Skeletal muscle cell (primary cell): ENCODE measurements around the gene CALM1.

ENCODE experiments used
- DNase-seq: peaks from one replicate; pipeline ENCODE4 v3.0.0-alpha.2; 2010; ENCODE audit warnings: low read depth
- H3K4me3 ChIP-seq: 2 replicates; pipeline ENCODE4 v1.5.1; 2011; ENCODE audit warnings: low read depth, mild to moderate bottlenecking, control low read depth, low read length, moderate library complexity

The CALM1 gene

DNA sequence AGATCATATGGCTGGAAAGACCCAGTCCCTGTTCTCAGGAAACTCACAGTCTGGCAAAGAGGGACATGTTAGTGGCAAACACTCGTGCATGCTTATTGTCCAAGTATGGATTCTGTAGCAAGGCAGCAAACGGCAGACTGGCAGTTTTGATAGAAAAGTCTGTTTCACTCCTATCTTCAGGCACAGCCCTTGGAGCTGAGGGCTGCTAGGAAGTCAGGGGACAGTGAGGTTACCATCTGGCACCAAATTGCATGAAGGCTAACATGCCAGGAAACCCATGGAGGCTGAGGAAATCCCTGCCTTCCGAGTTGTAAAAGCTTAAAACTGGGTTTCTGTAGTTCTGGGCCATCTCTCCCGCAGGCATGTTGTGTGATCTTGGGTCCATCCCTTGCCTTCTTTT lies 32.9 kb downstream of the CALM1 start:
- DNase-seq, result no peak
- H3K4me3 ChIP-seq, result no peak overlapping the region

DNA sequence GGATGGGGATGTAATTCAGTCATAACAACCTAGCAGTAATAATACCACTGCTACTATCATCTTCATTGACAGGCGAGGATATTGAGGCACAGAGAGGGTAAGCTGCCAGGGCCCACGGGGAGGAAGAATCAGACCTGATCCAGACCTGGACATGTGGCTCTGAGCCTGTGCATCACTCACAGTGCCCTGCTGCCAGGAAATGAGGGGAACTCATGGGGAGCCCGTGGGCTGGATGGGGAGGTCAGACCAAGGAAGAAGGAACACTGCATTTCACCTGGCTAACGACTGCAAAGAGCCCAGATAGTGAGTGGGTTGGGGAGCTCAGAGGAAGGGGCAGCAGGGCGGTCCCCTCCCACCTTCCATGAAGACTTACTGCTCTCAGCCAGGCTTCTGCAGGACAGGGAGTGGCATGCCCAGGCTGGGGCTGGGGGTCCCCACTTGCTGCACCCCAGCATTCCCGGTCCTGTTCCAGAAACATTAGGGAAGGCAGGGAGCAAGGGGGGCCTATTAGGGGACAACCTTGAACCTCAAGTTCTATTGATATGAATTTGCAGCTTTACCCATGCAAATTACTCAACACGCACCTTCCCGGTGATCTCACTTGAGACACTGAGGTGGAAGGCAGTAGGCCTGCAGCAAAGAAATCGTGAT lies 37.7 kb downstream of the CALM1 start:
- no peak for DNase-seq
- no peak overlapping the region for H3K4me3 ChIP-seq

DNA sequence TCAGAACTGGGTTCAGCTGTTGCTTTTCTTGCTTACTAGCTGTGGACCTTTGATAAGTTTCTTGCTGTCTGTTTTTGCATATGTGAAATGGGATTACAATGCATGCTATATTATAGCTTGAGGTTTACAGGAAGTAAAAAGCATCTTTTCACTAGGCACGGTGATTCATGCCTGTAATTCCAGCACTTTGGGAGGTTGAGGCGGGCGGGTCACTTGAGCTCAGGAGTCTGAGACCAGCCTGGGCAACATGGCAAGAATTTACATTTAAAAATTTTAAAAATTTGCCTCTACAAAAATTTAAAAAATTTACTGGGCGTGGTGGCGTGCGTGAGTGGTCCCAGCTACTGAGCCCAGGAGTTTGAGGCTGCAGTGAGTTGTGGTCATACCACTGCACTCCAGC lies 42.0 kb downstream of the CALM1 start:
- no peak for DNase-seq

DNA sequence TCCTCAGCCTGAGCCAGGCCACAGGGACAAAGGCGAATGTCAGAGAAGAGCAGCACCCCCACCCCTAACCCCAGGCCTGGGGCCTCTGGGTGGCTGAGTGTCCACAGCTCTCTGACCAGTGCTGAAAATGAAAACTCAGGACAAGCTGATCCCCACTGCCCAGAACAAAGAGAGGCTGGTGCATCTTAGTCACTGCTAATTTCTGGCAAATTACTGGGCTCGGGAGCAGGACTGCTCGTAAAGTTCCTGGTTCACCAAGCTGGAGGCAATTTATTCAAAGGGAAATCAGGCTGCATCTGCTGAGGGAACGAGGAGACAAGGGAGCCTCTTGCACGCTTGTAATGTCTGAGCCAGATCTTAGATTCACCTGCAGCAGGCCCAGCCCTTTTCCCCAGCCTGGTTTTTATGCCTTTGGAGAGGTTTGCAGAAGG lies 43.2 kb downstream of the CALM1 start:
- H3K4me3 ChIP-seq, result no peak overlapping the region
- no peak for DNase-seq

More for the DNA sequence above, 42.0 kb downstream of the CALM1 start:
- H3K4me3 ChIP-seq, result no peak overlapping the region

DNA sequence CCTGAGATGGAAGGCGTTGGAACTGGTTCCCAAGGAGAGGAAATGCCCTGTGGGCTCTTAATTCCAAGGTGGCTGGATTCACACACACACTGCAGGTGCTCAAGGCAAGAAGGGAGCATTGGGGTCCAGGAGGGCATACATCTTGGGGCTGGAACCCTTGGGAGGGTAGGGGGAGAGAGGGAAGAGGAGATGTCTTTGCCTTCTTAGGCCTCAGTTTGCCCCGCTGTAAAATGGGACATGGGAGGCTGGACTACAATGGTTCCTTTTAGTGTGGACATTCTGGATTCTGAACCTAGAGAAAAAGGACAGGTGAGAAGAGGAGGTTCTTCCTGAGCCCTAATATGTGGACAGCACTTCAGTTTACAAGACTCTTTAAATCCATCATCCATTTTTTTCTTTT lies 43.8 kb downstream of the CALM1 start:
- DNase-seq, result no peak
- H3K4me3 ChIP-seq, result no peak overlapping the region

DNA sequence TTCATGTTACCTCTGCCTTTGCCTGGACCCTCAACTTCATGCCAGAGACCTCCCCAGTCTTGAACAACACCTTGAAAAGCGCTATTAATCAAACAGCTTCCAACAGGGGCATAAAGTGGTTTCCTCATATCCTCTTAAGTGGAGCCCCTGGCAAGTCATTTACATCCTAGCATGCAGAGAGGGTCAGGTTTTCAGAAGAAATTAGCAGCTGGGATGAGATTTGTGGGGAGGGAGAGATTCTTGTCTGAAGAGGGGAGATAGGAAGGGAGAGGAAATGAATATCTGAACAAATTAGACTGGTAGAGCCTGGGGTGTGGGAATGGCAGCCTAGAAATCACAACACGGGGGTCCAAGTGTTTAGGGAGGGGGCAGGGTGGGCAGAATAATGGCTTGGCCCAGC lies 45.6 kb downstream of the CALM1 start:
- DNase-seq, result no peak
- no peak overlapping the region for H3K4me3 ChIP-seq

DNA sequence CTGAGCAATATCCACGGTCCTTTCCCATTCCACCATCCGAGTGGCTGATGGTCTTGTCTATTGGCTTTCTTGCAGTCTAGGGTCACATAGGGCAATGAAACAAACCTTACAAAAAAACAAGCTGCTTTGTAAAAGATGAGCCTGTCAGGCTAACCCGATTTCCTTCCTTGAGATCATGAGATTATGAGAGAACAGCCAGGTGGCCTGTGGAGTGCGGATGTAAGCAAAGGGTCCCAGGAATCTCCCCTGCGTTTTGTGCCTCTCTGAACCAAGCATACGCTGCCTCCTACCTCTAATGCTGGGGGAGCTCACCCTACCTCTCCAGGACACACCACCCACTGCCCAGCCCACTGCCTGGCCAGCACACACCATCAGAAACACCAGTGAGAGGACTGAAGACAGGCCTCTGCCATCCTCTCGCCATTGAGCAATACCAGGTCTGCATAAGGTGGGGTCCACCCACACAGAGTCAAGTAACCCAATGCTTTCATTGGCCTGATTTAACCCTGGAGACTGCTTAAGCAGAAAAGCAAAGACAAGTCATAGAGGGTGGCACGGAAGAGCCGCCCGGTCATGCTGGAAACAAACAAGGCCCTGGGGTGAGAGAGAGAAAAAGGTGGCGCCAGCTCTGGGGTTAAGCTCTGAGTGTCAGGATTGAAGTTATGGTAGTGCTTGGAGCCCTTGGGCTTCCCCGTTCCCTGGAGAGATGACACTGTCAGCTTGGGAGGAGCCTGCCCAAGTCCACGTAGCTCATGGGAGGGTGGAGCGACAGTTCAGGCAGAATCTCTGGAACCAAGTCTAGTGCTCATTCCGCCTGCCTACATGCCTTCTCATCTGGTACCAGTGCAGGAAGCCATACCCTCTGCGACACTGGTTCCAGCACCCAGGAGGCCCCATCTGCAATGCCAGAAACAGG lies 46.6 kb downstream of the CALM1 start:
- no peak overlapping the region for H3K4me3 ChIP-seq
- DNase-seq, result no peak

DNA sequence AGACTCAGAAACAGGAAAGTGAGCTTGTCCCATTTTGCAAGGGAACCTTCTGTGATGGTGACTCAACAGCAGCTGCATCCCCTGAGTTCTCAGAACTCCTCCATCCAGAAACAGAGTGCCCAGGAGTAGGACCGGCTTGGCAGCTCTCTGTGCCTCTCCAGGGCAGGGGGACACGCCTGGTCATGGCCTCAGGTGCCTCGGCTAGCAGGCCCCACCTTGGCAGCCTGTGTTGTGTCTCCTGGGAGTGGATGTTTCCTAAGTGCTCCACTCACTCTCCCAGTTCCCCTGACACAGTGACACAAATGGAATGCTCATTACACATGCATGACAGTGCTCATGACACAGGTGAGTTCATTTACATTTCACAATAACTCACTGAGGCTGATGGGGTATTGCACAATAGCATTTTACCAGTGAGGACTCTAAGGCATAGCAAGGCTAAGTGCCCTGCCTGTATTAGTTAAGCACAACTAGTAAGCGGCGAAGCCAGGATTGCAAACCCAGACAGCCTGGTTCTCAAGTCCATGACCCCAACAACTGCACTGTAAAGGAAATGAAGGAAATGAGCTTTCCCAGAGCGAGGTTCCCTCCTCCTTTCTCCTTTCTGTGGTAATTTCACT lies 47.4 kb downstream of the CALM1 start:
- DNase-seq, result peak; percentile 22
- H3K4me3 ChIP-seq, result no peak overlapping the region

DNA sequence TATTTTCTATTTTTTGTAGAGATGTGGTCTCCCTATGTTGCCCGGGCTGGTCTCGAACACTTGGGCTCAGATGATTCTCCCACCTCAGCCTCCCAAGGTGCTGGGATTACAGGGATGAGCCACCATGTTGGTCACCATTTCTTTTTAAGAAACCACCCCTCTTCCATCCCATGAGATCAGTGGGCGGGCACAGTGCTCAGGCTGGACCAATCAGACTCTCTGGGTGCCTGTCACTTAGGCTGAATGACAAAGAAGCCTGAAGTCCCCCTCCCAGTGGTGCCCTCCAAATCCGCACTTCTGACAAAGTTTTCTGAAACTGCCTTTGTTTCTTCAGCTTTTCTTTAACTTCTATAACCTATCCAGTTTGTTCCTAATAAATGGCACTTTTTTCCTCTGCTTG lies 48.2 kb downstream of the CALM1 start:
- H3K4me3 ChIP-seq, result no peak overlapping the region
- no peak for DNase-seq

DNA sequence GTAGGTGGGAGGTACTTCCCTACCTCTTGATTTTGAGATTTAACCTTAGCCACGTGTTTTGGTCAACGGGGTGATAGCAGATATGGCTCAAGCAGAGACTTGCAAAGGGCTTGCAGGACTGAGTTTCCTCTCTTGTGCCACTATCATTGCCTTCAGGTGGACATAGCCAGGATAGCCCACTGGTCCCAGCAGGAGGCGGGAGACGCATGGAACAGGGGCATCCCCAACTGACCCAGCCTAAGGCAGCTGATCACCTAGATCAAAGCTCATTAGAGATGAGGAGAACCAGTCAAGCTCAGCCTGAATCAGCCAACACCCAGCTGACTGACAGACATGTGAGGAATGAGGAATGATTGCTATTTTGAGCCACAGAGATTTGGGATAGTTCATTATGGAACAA lies 49.6 kb downstream of the CALM1 start:
- H3K4me3 ChIP-seq, result no peak overlapping the region
- DNase-seq, result no peak

DNA sequence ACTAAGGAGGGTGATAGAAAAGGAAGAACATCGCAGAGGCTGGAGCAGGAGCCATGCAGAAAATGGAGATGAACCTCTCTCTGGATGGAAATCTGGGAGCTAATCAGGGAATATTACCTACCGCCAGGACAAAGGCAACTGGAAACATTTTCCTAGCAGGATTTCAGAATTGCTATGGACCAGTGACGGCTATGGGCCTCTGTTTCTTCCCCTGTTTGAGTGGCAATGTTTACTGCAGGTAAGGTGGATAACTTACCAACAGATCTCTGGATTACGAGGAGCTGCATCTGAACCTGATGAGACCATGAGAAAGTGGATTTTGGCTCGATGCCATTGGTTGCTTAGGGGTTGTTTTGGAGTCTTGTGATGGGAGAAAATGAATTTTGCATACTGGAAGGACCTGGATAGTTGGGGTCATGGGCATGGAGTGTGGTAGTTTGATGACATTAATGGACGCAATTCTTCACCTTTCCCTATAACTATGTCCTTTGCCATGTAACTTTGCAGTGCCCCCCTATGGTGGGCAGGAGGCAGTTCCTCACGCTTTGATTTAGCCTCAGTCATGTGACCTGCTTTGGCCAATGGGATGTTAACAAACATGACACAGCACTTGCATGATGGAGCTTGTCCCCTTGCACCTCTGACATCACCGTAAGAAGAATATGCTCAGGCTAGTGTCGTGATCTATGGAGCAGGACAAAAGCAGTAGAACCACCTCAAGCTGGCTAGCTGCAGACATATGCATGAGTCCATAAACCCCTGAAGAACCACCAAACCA lies 51.1 kb downstream of the CALM1 start:
- no peak for DNase-seq
- H3K4me3 ChIP-seq, result no peak overlapping the region

DNA sequence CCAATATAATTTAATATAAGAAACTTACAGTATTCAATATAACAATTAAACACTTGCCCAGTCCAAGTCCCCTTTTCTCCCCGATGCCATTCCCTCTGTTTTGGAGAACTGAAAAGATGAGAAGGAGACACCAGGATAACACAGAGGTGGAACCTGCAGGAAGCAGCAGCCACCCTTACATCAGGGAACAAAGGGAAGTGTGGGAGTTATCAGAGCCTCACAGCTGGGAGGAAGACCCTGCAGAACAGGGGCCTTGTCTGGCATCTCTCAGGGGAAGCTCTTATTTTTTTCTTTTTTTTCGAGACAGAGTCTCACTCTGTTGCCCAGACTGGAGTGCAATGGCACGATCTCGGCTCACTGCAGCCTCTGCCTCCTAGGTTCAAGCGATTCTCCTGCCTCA lies 52.6 kb downstream of the CALM1 start:
- DNase-seq, result no peak
- no peak overlapping the region for H3K4me3 ChIP-seq

DNA sequence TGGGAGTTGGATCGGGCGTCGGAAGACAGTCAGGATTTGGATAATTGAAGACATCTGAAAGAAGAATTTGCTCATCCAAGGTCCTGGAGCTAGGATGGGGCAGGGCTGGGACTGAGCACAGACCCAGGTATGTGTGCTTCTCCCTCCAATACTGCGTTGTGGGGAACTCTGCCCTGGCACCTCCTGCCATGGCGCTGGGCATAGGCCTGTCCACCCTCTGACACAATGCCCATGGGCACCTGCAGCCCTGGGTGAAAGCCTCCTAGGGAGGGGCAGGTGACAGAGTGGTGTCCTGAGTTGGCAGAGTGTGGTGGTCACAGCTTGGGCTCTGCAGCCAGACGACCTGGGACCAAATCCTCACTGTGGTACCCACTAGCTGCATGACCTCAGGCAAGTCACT lies 53.3 kb downstream of the CALM1 start:
- H3K4me3 ChIP-seq, result no peak overlapping the region
- DNase-seq, result no peak

DNA sequence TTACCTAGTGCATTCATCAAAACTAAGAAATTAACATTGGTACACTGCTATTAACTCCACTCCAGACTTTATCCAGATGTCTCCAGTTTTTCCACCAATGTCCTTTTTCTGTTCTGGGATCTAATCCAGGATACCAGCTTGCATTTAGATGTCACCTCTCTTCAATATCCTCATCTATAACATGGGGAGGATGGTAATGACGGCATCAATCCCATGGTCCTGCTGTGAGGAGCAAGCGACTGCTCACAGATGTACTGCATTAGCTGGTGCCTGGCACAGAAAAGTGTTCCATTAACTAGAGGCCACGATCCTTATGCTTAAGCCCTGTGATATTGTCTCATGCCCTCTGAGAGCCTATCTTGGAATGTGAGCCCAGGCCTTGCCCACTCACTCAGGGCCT lies 53.8 kb downstream of the CALM1 start:
- no peak for DNase-seq
- no peak overlapping the region for H3K4me3 ChIP-seq

DNA sequence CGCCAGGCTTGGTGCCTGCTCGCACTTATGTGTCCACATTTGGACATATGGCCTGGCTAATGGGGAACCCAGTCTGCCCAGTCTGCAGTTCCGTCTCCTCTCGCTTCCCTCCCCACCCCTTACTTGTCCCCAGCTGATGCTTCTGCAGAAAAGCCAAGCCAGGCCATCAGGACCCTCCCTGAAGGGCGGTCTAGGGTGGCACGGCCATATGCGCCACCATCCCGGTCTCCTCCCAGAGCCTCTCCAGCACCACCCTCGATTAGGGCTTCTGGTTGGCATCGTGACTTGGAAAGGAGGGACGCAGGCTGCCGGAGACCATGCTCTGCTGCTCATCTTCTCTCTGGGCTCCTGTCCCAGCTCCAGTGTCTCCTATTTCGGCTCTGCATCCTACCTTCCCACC lies 54.6 kb downstream of the CALM1 start:
- no peak overlapping the region for H3K4me3 ChIP-seq
- DNase-seq, result no peak

DNA sequence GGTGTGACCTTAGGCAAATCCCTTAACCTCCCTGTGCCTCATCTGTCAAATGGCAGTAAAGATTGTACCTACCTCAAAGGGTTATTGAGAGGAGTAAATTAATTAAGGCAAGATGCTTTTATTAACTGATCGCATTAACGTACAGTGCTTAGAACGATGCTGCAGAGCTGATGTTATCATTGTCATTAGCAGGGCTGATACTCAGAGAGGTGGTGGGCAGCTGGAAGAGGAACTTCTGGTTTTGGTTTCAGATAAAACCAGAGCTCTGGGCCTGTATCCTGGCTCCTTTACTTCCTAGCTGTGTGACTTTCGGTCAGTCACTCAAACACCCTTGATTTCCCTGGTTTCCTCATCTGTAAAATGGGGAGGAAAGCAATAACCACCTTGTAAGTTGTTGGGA lies 55.1 kb downstream of the CALM1 start:
- no peak for DNase-seq
- H3K4me3 ChIP-seq, result no peak overlapping the region

DNA sequence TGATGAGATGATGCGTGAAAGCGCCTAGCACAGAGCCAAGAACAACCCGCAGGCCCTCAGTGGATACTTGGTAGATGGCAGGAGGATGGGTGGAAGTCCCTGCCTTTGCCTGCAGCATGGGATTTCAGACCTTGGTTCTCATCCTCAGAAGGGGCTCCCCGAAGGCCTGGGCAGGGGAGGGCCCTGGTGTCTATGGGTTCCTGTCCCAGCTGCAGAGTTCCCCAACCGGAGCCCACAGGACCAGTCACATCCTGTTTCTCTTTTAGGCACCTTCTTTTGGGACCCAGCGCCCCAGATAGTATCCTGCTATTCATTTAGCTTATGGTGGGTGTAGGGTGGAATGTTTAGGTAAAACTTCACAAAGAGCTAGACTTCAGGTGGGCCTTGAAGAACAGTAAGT lies 55.5 kb downstream of the CALM1 start:
- no peak overlapping the region for H3K4me3 ChIP-seq
- DNase-seq, result no peak

DNA sequence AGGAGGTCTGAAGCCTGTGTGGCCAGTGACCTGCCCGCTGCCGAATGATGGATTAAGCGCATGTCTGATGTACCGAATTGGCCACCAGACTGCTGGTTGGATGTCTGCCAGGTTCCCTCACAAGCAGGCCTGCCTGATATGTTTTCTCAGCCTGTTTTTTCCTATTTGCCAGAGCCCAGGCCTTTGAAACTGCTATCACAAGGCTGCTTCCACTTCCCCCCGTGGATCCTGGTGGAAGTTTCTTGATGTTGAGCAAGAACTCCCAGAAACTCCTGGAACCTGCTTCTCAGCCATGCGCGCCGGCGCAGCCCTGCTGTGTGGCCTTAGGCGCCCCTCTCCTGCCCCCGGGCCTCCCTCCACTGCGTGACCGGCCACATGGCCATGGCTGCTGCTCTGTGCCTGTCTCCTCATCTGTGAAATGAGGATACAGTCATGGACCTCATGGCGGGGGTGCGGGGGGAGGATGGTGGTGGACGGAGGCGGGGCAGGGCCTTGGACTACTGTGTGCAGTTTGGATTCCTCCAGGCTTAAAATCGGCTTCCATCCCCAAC lies 56.6 kb downstream of the CALM1 start:
- DNase-seq, result no peak
- no peak overlapping the region for H3K4me3 ChIP-seq
